ENCODE measurements around the gene ERC1. TPM values are rescaled to one million over a fixed set of nuclear protein-coding genes. Genes with fewer than 3 reads are reported as not detected.

The ERC1 gene
- total and polyA plus RNA-seq, 4 donors = 7.4 to 78.2 (median 39.8) TPM

- H3K9me3 ChIP-seq (ENCODE audit: control insufficient read depth in 4 of 4, insufficient read depth in 3 of 4, low read length in 3 of 4) = no peaks in the 10 kb centered on the region
- H3K27me3 ChIP-seq (ENCODE audit: control insufficient read depth in 3 of 3, insufficient read depth in 3 of 3, low read length in 2 of 3) = no peaks in the 10 kb centered on the region
- no peak overlapping the region for H3K4me3 ChIP-seq
- 36 to 56% methylated on average over 5 of the region's 5 CpGs for WGBS, 2 donors
- peaks cover 6 to 51% (median 32%) of the 10 kb centered on the region in 5 donors for H3K4me1 ChIP-seq (ENCODE audit: control insufficient read depth in 5 of 5, insufficient read depth in 5 of 5, low read length in 5 of 5)
- ATAC-seq (ENCODE audit: insufficient read depth, low FRiP score) (no peak), DNase-seq (peak; percentile 20 to 67 (median 50))
- no peak overlapping the region for H3K9ac ChIP-seq (ENCODE audit: insufficient read depth in 1 of 2, low read length in 2 of 2)
- H3K27ac ChIP-seq (ENCODE audit: low read depth in 1 of 2, low read length in 1 of 2) = no peak overlapping the region
- H3K36me3 ChIP-seq (ENCODE audit: control insufficient read depth in 4 of 4, insufficient read depth in 4 of 4, low read length in 4 of 4) = no peaks in the 10 kb centered on the region
- no peak for TF ChIP-seq CTCF (IDR thresholded peaks at IDR 0.05; ENCODE audit: control extremely low read depth, extremely low read depth)
Measured at GRCh38 chr12:1470051-1470450, 479.0 kb downstream of the ERC1 start.

GRCh38 chr12:1471224-1471623 is 480.2 kb downstream of the ERC1 start:
- Histone ChIP-seq H3K9ac (ENCODE audit: insufficient read depth in 1 of 2, low read length in 2 of 2) (no peak overlapping the region), H3K9me3 (ENCODE audit: control insufficient read depth in 4 of 4, insufficient read depth in 3 of 4, low read length in 3 of 4) (no peaks in the 10 kb centered on the region), H3K27me3 (ENCODE audit: control insufficient read depth in 3 of 3, insufficient read depth in 3 of 3, low read length in 2 of 3) (no peaks in the 10 kb centered on the region), H3K27ac (ENCODE audit: low read depth in 1 of 2, low read length in 1 of 2) (no peak overlapping the region), H3K36me3 (ENCODE audit: control insufficient read depth in 4 of 4, insufficient read depth in 4 of 4, low read length in 4 of 4) (no peaks in the 10 kb centered on the region), H3K4me3 (no peak overlapping the region), H3K4me1 (ENCODE audit: control insufficient read depth in 5 of 5, insufficient read depth in 5 of 5, low read length in 5 of 5) (peaks cover 6 to 59% (median 37%) of the 10 kb centered on the region in 5 donors)
- DNase-seq (no peak), ATAC-seq (ENCODE audit: insufficient read depth, low FRiP score) (no peak)
- WGBS, 2 donors = 85 to 88% methylated on average over 6 of the region's 6 CpGs
- no peak for TF ChIP-seq CTCF (IDR thresholded peaks at IDR 0.05; ENCODE audit: control extremely low read depth, extremely low read depth)

- Histone ChIP-seq H3K4me3 (no peak overlapping the region), H3K27ac (ENCODE audit: low read depth in 1 of 2, low read length in 1 of 2) (no peak overlapping the region), H3K36me3 (ENCODE audit: control insufficient read depth in 4 of 4, insufficient read depth in 4 of 4, low read length in 4 of 4) (no peaks in the 10 kb centered on the region), H3K4me1 (ENCODE audit: control insufficient read depth in 5 of 5, insufficient read depth in 5 of 5, low read length in 5 of 5) (peaks cover 6 to 59% (median 37%) of the 10 kb centered on the region in 5 donors), H3K9ac (ENCODE audit: insufficient read depth in 1 of 2, low read length in 2 of 2) (peak overlapping the region in 1 of 2 donors; percentile 16), H3K27me3 (ENCODE audit: control insufficient read depth in 3 of 3, insufficient read depth in 3 of 3, low read length in 2 of 3) (no peaks in the 10 kb centered on the region), H3K9me3 (ENCODE audit: control insufficient read depth in 4 of 4, insufficient read depth in 3 of 4, low read length in 3 of 4) (no peaks in the 10 kb centered on the region)
- no peak for ATAC-seq (ENCODE audit: insufficient read depth, low FRiP score)
- peak in 2 of 3 donors; percentile 37 to 44 for DNase-seq
- TF ChIP-seq CTCF (IDR thresholded peaks at IDR 0.05; ENCODE audit: control extremely low read depth, extremely low read depth) = no peak
- 22 to 54% methylated on average over 7 of the region's 7 CpGs for WGBS, 2 donors
Measured at GRCh38 chr12:1473418-1473817, 482.4 kb downstream of the ERC1 start.

GRCh38 chr12:1474041-1474573 is 483.1 kb downstream of the ERC1 start:
- Histone ChIP-seq H3K4me1 (ENCODE audit: control insufficient read depth in 5 of 5, insufficient read depth in 5 of 5, low read length in 5 of 5) (peaks cover 6 to 52% (median 34%) of the 10 kb centered on the region in 5 donors), H3K27me3 (ENCODE audit: control insufficient read depth in 3 of 3, insufficient read depth in 3 of 3, low read length in 2 of 3) (no peaks in the 10 kb centered on the region), H3K4me3 (no peak overlapping the region), H3K9ac (ENCODE audit: insufficient read depth in 1 of 2, low read length in 2 of 2) (peak overlapping the region in 1 of 2 donors; percentile 16), H3K36me3 (ENCODE audit: control insufficient read depth in 4 of 4, insufficient read depth in 4 of 4, low read length in 4 of 4) (no peaks in the 10 kb centered on the region), H3K9me3 (ENCODE audit: control insufficient read depth in 4 of 4, insufficient read depth in 3 of 4, low read length in 3 of 4) (no peaks in the 10 kb centered on the region), H3K27ac (ENCODE audit: low read depth in 1 of 2, low read length in 1 of 2) (peak overlapping the region in 1 of 2 donors; percentile 18)
- WGBS, 2 donors = 20 to 51% methylated on average over 5 of the region's 5 CpGs
- no peak for DNase-seq
- no peak for TF ChIP-seq CTCF (IDR thresholded peaks at IDR 0.05; ENCODE audit: control extremely low read depth, extremely low read depth)
- ATAC-seq (ENCODE audit: insufficient read depth, low FRiP score) = no peak

Data from lung (tissue), 12 donors.